Measurements from ENCODE around the gene PRICKLE4.

The PRICKLE4 gene

DNA sequence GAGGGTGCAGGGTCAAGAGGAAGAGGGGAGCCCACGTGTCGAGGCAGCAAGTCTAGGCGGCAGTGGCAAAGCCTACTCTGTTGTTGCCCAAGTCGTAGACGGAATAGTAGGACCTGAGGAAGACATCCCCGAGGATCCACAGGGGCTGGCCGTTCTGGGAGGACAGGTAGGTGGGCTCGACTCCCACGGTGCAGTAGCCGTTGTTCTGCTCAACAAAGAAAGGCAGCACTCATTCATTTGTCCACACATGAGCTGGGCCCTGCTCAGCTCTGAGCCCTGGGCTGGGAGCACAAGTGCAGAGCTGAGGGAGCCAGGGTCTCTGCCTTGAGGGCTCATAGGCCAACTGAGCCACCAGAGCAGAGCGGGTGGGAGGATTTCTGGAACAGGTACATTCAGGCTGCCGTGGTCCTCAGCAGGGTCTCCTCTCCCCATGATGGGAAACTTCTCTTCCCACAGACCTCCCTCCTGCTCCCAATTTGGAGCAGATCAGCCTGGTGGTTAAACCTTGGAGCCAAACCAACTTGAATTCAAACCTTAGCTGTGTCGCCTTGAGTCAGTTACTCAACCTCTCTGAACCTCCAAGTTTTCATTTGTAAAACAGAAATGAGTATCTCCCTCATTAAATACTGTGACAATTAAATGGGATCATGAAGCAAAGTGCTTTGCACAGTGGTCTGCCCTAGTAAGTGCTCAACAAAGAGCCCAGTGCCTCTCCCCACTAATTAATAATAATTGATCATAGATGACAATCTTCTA is 43.6 kb upstream of the PRICKLE4 start:
- no peak for TF ChIP-seq EZH2phosphoT487 (IDR thresholded peaks at IDR 0.05; ENCODE audit: borderline replicate concordance)
- TF ChIP-seq, protein P1, sequence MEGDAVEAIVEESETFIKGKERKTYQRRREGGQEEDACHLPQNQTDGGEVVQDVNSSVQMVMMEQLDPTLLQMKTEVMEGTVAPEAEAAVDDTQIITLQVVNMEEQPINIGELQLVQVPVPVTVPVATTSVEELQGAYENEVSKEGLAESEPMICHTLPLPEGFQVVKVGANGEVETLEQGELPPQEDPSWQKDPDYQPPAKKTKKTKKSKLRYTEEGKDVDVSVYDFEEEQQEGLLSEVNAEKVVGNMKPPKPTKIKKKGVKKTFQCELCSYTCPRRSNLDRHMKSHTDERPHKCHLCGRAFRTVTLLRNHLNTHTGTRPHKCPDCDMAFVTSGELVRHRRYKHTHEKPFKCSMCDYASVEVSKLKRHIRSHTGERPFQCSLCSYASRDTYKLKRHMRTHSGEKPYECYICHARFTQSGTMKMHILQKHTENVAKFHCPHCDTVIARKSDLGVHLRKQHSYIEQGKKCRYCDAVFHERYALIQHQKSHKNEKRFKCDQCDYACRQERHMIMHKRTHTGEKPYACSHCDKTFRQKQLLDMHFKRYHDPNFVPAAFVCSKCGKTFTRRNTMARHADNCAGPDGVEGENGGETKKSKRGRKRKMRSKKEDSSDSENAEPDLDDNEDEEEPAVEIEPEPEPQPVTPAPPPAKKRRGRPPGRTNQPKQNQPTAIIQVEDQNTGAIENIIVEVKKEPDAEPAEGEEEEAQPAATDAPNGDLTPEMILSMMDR (conservative IDR thresholded peaks at IDR 0.05; ENCODE audit: low read length) = no peak
- Histone ChIP-seq H3K9ac (ENCODE audit: low read depth, low read length, poor library complexity, severe bottlenecking) (no peak overlapping the region), H3K4me1 (ENCODE audit: insufficient read depth, low read length, poor library complexity, severe bottlenecking) (peaks cover 26% of the 10 kb centered on the region), H3F3A (ENCODE audit: low read depth) (no peaks in the 10 kb centered on the region), H3K9me3 (ENCODE audit: insufficient read depth, low read depth, low read length) (no peaks in the 10 kb centered on the region), H3K9me2 (replicated peaks; ENCODE audit: low read depth, low read length) (no peaks in the 10 kb centered on the region), H3K36me3 (ENCODE audit: insufficient read depth, low read length) (no peaks in the 10 kb centered on the region), H4K20me1 (ENCODE audit: insufficient read depth, low read length, poor library complexity, severe bottlenecking) (no peaks in the 10 kb centered on the region), H2AFZ (ENCODE audit: low read length) (no peak overlapping the region), H3K4me3 (ENCODE audit: low read length, poor library complexity, severe bottlenecking) (no peak overlapping the region), H3K27me3 (ENCODE audit: insufficient read depth, low read length, poor library complexity, severe bottlenecking) (no peaks in the 10 kb centered on the region), H3K4me2 (ENCODE audit: low read depth, low read length, poor library complexity, severe bottlenecking) (no peak overlapping the region), H3K79me2 (ENCODE audit: insufficient read depth, low read length) (peaks cover 5% of the 10 kb centered on the region; the same call in 1 of the 2 replicates)

DNA sequence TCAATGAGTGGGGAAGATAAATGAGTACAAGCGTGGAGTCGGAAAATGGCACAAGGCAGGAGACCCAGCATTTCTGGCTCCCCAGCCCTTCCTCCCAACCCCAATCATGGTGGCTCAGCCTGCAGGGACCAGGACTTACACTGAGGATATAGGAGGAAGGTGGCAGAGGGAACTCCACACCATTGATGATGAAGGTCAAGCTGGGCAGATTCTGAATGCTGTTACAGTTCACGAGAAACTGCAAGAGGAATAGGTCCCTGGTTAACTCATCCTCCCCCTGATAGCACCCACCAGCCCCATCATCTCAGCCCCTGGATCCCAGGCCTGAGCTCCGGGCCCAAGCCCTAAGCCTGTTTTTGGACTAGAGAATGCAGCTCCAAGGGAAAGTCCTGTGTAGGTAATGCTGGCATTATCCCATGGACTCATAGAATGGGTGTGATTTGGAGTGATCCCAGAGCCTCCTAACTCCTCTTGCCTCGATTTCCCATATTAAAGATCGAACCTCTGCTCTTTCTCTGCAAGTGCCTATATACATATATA is 42.9 kb upstream of the PRICKLE4 start:
- TF ChIP-seq EZH2phosphoT487 (IDR thresholded peaks at IDR 0.05; ENCODE audit: borderline replicate concordance) = no peak
- TF ChIP-seq, protein P1 (conservative IDR thresholded peaks at IDR 0.05; ENCODE audit: low read length) = no peak

DNA sequence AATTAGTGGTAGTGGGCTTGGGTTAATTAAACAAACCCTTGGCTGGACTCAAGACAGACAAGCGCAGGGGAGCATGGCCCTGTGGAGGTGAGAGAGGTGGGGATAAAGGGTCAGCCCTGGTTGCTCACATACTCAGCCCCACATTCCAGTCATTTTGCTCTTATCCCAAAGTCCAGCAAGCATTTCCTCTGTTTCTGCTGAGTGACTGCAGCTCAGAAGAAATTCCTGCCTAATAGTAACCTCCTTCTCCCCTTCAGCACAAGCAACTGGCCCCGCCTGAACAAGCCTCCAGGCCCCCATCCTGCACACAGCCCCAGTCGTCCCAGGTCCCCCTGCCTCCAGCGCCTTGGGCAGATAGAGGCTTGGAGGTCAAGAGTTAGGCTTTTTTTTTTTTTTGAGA is 41.5 kb upstream of the PRICKLE4 start:
- H3F3A ChIP-seq (ENCODE audit: low read depth) = no peaks in the 10 kb centered on the region
- H3K79me2 ChIP-seq (ENCODE audit: insufficient read depth, low read length) = no peaks in the 10 kb centered on the region
- no peak overlapping the region for H3K9ac ChIP-seq (ENCODE audit: low read depth, low read length, poor library complexity, severe bottlenecking)
- H3K9me2 ChIP-seq (replicated peaks; ENCODE audit: low read depth, low read length) = no peaks in the 10 kb centered on the region
- no peak overlapping the region for H3K4me2 ChIP-seq (ENCODE audit: low read depth, low read length, poor library complexity, severe bottlenecking)
- H3K36me3 ChIP-seq (ENCODE audit: insufficient read depth, low read length) = no peaks in the 10 kb centered on the region
- H2AFZ ChIP-seq (ENCODE audit: low read length) = no peak overlapping the region
- peaks cover 6% of the 10 kb centered on the region for H3K4me1 ChIP-seq (ENCODE audit: insufficient read depth, low read length, poor library complexity, severe bottlenecking)
- no peaks in the 10 kb centered on the region for H4K20me1 ChIP-seq (ENCODE audit: insufficient read depth, low read length, poor library complexity, severe bottlenecking)
- H3K27me3 ChIP-seq (ENCODE audit: insufficient read depth, low read length, poor library complexity, severe bottlenecking) = no peaks in the 10 kb centered on the region
- no peak overlapping the region for H3K4me3 ChIP-seq (ENCODE audit: low read length, poor library complexity, severe bottlenecking)
- TF ChIP-seq EZH2phosphoT487 (IDR thresholded peaks at IDR 0.05; ENCODE audit: borderline replicate concordance) = no peak
- TF ChIP-seq, protein P1 (conservative IDR thresholded peaks at IDR 0.05; ENCODE audit: low read length) = no peak
- H3K9me3 ChIP-seq (ENCODE audit: insufficient read depth, low read depth, low read length) = no peaks in the 10 kb centered on the region

More for the DNA sequence above, 42.9 kb upstream of the PRICKLE4 start:
- Histone ChIP-seq H3K9ac (ENCODE audit: low read depth, low read length, poor library complexity, severe bottlenecking) (no peak overlapping the region), H3K79me2 (ENCODE audit: insufficient read depth, low read length) (peaks cover under 1% of the 10 kb centered on the region; the same call in 1 of the 2 replicates), H3K36me3 (ENCODE audit: insufficient read depth, low read length) (no peaks in the 10 kb centered on the region), H4K20me1 (ENCODE audit: insufficient read depth, low read length, poor library complexity, severe bottlenecking) (no peaks in the 10 kb centered on the region), H3F3A (ENCODE audit: low read depth) (no peaks in the 10 kb centered on the region), H3K9me3 (ENCODE audit: insufficient read depth, low read depth, low read length) (no peaks in the 10 kb centered on the region), H3K9me2 (replicated peaks; ENCODE audit: low read depth, low read length) (no peaks in the 10 kb centered on the region), H2AFZ (ENCODE audit: low read length) (no peak overlapping the region), H3K4me1 (ENCODE audit: insufficient read depth, low read length, poor library complexity, severe bottlenecking) (peaks cover 19% of the 10 kb centered on the region), H3K27me3 (ENCODE audit: insufficient read depth, low read length, poor library complexity, severe bottlenecking) (no peaks in the 10 kb centered on the region), H3K4me3 (ENCODE audit: low read length, poor library complexity, severe bottlenecking) (no peak overlapping the region), H3K4me2 (ENCODE audit: low read depth, low read length, poor library complexity, severe bottlenecking) (no peak overlapping the region)
